GM12864 (cell line): ENCODE results near the gene FRMD4A.

Experiments
- DNase-seq: peaks from one replicate; pipeline ENCODE4 v3.0.0-alpha.2; 2011; ENCODE audit warnings: low read depth
- H3K4me3 ChIP-seq: 2 replicates; pipeline ENCODE4 v1.5.1; 2011; ENCODE audit warnings: mild to moderate bottlenecking, low read depth, low read length, control low read depth
- TF ChIP-seq, protein P1 (sequence below): IDR thresholded peaks from 2 replicates; pipeline ENCODE4 v1.5.1; 2011; ENCODE audit warnings: low read depth, mild to moderate bottlenecking, moderate library complexity, low read length, control low read depth, inconsistent platforms; ENCODE audit errors: missing control alignments

FRMD4A gene

DNA sequence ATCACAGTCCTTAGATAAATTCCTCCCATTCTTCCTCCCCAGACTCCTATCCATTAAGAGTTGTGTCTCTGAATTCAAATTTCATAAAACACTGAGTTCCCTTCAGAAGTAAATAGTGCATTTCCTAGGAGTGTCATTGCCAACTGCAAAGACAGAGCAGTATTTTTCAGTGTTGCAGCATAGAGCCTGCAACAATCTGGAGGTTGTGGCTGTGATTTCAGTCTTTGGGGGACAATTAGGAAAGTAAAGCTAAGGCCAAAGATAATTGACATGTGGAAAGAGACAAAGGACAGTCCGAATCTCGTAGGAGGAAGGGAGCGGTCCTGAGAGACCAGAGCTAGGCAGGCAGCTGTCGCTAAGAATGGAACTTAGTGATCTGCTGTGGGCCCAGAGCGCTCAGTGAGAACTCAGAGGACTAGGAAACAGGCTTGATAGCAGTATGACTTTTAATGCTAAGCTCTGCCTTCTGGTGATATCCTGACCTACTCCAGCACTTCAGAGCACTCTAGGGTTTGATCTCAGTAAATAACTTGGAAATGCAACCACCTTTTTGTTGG lies 697.8 kb downstream of the FRMD4A start:
- no peak for DNase-seq
- TF ChIP-seq, protein P1, sequence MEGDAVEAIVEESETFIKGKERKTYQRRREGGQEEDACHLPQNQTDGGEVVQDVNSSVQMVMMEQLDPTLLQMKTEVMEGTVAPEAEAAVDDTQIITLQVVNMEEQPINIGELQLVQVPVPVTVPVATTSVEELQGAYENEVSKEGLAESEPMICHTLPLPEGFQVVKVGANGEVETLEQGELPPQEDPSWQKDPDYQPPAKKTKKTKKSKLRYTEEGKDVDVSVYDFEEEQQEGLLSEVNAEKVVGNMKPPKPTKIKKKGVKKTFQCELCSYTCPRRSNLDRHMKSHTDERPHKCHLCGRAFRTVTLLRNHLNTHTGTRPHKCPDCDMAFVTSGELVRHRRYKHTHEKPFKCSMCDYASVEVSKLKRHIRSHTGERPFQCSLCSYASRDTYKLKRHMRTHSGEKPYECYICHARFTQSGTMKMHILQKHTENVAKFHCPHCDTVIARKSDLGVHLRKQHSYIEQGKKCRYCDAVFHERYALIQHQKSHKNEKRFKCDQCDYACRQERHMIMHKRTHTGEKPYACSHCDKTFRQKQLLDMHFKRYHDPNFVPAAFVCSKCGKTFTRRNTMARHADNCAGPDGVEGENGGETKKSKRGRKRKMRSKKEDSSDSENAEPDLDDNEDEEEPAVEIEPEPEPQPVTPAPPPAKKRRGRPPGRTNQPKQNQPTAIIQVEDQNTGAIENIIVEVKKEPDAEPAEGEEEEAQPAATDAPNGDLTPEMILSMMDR: no peak
- H3K4me3 ChIP-seq: no peak overlapping the region

- H3K4me3 ChIP-seq: no peak overlapping the region
- DNase-seq: no peak
- TF ChIP-seq, protein P1: no peak
These were observed 698.3 kb downstream of the FRMD4A start for GRCh38 chr10:13632440-13632839.

DNA sequence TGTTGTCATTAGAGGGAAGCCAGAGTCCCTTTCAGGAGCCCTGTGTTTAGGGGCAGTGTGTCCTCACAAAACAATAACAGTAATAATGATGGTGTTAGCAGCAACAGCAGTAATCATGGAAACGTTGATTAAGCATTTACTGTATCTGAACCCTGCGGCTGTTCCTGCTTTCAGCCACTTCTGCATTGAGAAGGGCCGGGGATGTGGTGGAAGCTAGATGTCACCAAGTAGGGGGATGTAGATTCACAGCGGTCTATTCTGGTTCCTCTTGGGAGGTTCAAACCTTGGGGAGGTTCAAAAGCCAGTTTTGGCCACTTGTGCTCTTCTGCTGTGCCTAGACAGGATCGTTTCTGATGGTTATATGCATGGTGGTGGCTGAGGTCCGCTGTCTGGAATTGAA lies 699.1 kb downstream of the FRMD4A start:
- TF ChIP-seq, protein P1: no peak
- no peak overlapping the region for H3K4me3 ChIP-seq
- DNase-seq: no peak

GRCh38 chr10:13630231-13630630 lies 700.5 kb downstream of the FRMD4A start:
- TF ChIP-seq, protein P1: no peak
- DNase-seq: no peak
- H3K4me3 ChIP-seq: no peak overlapping the region

DNA sequence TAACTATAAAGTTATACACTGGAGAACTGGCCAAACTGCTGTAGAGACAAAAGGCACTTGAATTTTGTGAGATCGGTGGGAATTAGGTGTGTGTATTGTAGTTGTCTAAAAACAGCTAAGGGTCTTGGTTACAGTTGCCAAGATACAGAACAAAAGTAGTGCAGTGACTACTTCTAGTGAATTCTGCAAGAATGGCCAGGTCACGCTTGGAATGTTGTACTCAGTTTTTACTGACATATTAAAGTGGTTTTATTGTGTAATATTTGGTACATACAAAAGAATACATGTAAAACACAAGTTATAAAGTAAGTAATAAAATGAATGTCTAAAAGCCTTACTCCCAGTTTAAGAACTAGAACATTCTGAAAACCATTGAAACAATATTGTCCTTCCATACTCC lies 701.6 kb downstream of the FRMD4A start:
- DNase-seq: no peak
- H3K4me3 ChIP-seq: no peak overlapping the region
- TF ChIP-seq, protein P1: no peak

GRCh38 chr10:13628661-13629060 lies 702.1 kb downstream of the FRMD4A start:
- H3K4me3 ChIP-seq: no peak overlapping the region
- TF ChIP-seq, protein P1: no peak
- no peak for DNase-seq
